HG03439 (cell line): ENCODE data around the gene AMPD3.

Experiments
- ATAC-seq: cut with Tn5 transposase; IDR thresholded peaks from one replicate; pipeline ENCODE4 v1.9.1; 2021; ENCODE audit warnings: mild to moderate bottlenecking, moderate library complexity; ENCODE audit not compliant: unreplicated experiment

AMPD3 gene

GRCh38 chr11:10459029-10459970, 4.2 kb downstream of the AMPD3 start:
- peak; percentile 29 for ATAC-seq

GRCh38 chr11:10460611-10461275, 5.7 kb downstream of the AMPD3 start:
- ATAC-seq, result no peak

GRCh38 chr11:10461276-10461790, 6.3 kb downstream of the AMPD3 start:
- ATAC-seq, result no peak

GRCh38 chr11:10462746-10463300, 7.8 kb downstream of the AMPD3 start:
- no peak for ATAC-seq

GRCh38 chr11:10473371-10473770, 18.3 kb downstream of the AMPD3 start:
- ATAC-seq, result no peak

GRCh38 chr11:10474551-10474950, 19.5 kb downstream of the AMPD3 start:
- no peak for ATAC-seq

GRCh38 chr11:10476342-10476741, 21.3 kb downstream of the AMPD3 start:
- ATAC-seq, result no peak

- ATAC-seq, result no peak
Measured at GRCh38 chr11:10476927-10477689, 22.0 kb downstream of the AMPD3 start.

- no peak for ATAC-seq
Measured at GRCh38 chr11:10477690-10478046, 22.6 kb downstream of the AMPD3 start.

- no peak for ATAC-seq
Measured at GRCh38 chr11:10478066-10478465, 23.0 kb downstream of the AMPD3 start.

- ATAC-seq, result no peak
Measured at GRCh38 chr11:10478574-10479550, 23.8 kb downstream of the AMPD3 start.

GRCh38 chr11:10480026-10480425, 25.0 kb downstream of the AMPD3 start:
- ATAC-seq, result no peak

GRCh38 chr11:10480760-10481159, 25.7 kb downstream of the AMPD3 start:
- no peak for ATAC-seq

GRCh38 chr11:10481560-10482349, 26.7 kb downstream of the AMPD3 start:
- no peak for ATAC-seq

- ATAC-seq, result no peak
Measured at GRCh38 chr11:10483174-10483573, 28.1 kb downstream of the AMPD3 start.

- no peak for ATAC-seq
Measured at GRCh38 chr11:10483584-10483983, 28.5 kb downstream of the AMPD3 start.

- no peak for ATAC-seq
Measured at GRCh38 chr11:10484461-10485180, 29.6 kb downstream of the AMPD3 start.

GRCh38 chr11:10485646-10486045, 30.6 kb downstream of the AMPD3 start:
- no peak for ATAC-seq
